OCI-M2 (cell line): Measurements from ENCODE around the gene CLEC2B.

Experiments used
- DNase-seq: peaks from one replicate; lab custom pipeline; 2025; ENCODE audit not compliant: unreplicated experiment; lab: John Stamatoyannopoulos, UW

The CLEC2B gene

DNA sequence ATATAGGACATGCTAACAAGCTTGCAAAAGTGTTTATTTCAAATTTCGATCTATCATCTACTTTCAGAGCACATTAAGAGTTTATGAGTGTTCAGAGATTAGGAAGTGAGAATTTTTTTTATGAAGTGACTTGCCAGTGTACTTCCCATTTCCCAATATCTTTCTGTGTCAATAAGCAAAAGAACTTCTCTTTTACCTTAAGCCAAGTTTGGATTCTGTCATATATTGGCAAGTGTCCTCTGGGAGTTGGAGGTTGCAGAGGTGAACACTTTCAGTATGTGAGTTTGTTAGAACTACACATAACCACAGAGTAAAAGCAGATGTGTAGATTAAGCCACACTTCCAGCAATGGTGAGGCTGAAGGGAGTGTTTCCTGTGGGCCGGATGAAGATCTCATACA is 58.5 kb downstream of the CLEC2B start:
- DNase-seq, result no peak

DNA sequence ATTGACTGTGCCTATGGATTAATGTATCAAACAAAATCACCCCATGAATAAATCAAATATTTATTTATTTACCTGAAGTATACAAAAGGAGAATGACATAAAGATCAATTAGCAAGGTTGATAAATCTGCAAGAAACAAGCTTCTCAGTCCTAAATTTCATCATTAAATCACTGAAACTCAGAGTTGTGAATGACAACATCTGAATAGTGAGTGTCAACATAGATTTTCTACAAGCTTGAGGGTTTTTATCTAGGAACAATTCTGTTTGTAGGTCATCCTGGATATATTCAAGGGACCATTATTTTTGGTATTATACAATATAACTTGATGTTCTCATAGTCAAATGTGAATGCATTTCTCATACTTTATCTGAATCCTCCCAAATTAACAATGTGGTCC is 59.3 kb downstream of the CLEC2B start:
- DNase-seq, result no peak

DNA sequence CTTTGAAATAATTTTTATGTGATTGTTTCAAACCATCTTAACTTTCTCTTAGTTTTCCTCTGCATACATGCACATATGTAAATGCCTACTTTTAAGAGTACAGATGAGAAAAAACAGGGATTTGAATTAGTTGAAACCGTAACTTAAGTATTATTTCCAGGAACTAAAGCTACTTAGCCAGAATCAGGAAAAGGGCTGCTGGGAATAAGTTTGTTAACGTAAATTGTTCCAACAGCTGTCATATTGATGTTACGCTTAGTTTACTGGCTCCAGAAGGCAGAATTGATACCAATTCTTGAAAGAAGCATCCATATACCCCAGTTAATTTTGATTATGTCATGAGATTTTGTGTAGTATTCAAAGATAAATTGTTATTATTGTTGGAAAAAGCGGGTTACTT is 59.8 kb downstream of the CLEC2B start:
- DNase-seq, result no peak

DNA sequence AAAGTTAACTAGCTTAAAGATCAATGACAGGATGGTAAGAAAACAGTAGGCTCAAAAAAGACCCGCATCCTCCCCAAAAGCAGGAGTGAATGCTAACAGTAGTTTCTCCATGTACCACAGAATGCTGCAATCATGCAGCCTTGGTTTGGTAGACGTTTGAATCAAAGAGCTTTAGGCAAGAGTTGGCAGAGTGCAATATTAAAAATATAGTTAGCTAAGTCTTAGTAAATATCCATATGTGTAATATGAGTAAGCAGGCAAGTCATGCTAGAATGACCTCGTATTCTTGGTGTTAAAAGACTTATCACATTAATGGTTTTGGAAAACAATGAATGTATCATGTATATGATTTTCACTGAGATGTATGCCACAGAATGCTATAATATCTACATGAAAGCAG is 60.6 kb downstream of the CLEC2B start:
- DNase-seq, result no peak

- no peak for DNase-seq
Measured at GRCh38 chr12:9806714-9807113, 62.4 kb downstream of the CLEC2B start.

GRCh38 chr12:9805883-9806282 is 63.3 kb downstream of the CLEC2B start:
- DNase-seq, result no peak
